Lower lobe of right lung (tissue), 2 donors: Measurements from ENCODE around the gene LTBP1. TPM values are rescaled to one million over a fixed set of nuclear protein-coding genes. Genes with fewer than 3 reads are reported as not detected.

Source experiments
- ATAC-seq, 2 donors: fragments of 200-7000 bp; cut with Tn5 transposase; one replicate each; pipeline ENCODE4 v1.9.1; 2020 to 2022; ENCODE audit warnings: mild to moderate bottlenecking in 2 of 2, moderate library complexity in 2 of 2
- DNase-seq: peaks from one replicate; pipeline ENCODE4 v3.0.0-alpha.2; 2020
- H3K27ac ChIP-seq: fragments of 200-600 bp; one replicate; pipeline ENCODE4 v1.8.0; 2022
- H3K27me3 ChIP-seq: fragments of 200-600 bp; one replicate; pipeline ENCODE4 v1.8.0; 2022; ENCODE audit warnings: low read depth
- H3K36me3 ChIP-seq: fragments of 200-600 bp; one replicate; pipeline ENCODE4 v1.8.0; 2022; ENCODE audit warnings: mild to moderate bottlenecking
- H3K4me1 ChIP-seq: fragments of 200-600 bp; one replicate; pipeline ENCODE4 v1.8.0; 2022
- H3K4me3 ChIP-seq: fragments of 200-600 bp; one replicate; pipeline ENCODE4 v1.8.0; 2022; ENCODE audit warnings: mild to moderate bottlenecking
- H3K9me3 ChIP-seq: fragments of 200-600 bp; one replicate; pipeline ENCODE4 v1.8.0; 2022
- CTCF ChIP-seq: fragments of 200-600 bp; IDR thresholded peaks from one replicate; pipeline ENCODE4 v1.8.0; 2022; ENCODE audit warnings: antibody characterized with exemption, mild to moderate bottlenecking
- intact Hi-C: fragments of 100-400 bp; cut with DNase I; formaldehyde crosslinking; loops from one replicate; pipeline ENCODE4 v1.11.0; 2022
- total RNA-seq: library from RNA; stranded (reverse); fragmentation: NEBNext Ultra II Directional; extraction: Animal tissue kit (Norgen Biotek cat#: 25700); gene quantifications from one replicate; pipeline ENCODE4 v1.2.1, GENCODE V29; 2021
- donor health status: DM: no; HTN: yes; CAD: no; lungs with severe emphysema.

Gene LTBP1
- total RNA-seq, 1 donor from 2014 or later, result 34.7 TPM

- Histone ChIP-seq H3K4me1 (no peaks in the 10 kb centered on the region), H3K9me3 (no peaks in the 10 kb centered on the region), H3K36me3 (no peaks in the 10 kb centered on the region), H3K27me3 (no peaks in the 10 kb centered on the region), H3K27ac (no peak overlapping the region), H3K4me3 (no peak overlapping the region)
- DNase-seq (no peak), ATAC-seq (no peak)
- intact Hi-C loops, result no loop called here
- TF ChIP-seq CTCF, result no peak
These were observed 231.5 kb downstream of the LTBP1 start for GRCh38 chr2:33178209-33178608.

- Histone ChIP-seq H3K36me3 (no peaks in the 10 kb centered on the region), H3K9me3 (no peaks in the 10 kb centered on the region), H3K27ac (no peak overlapping the region), H3K27me3 (no peaks in the 10 kb centered on the region), H3K4me3 (no peak overlapping the region), H3K4me1 (no peaks in the 10 kb centered on the region)
- TF ChIP-seq CTCF, result no peak
- intact Hi-C loops, result no loop called here
- ATAC-seq (no peak), DNase-seq (no peak)
These were observed 234.2 kb downstream of the LTBP1 start for GRCh38 chr2:33180915-33181314.

- intact Hi-C loops, result no loop called here
- Histone ChIP-seq H3K4me1 (no peaks in the 10 kb centered on the region), H3K9me3 (no peaks in the 10 kb centered on the region), H3K36me3 (no peaks in the 10 kb centered on the region), H3K4me3 (no peak overlapping the region), H3K27ac (no peak overlapping the region), H3K27me3 (no peaks in the 10 kb centered on the region)
- TF ChIP-seq CTCF, result no peak
- DNase-seq, result no peak
- ATAC-seq, result no peak
These were observed 234.7 kb downstream of the LTBP1 start for GRCh38 chr2:33181466-33181865.

- no peak for TF ChIP-seq CTCF
- H3K36me3 ChIP-seq, result peaks cover 5% of the 10 kb centered on the region
- H3K9me3 ChIP-seq, result no peaks in the 10 kb centered on the region
- no peak for DNase-seq
- H3K27me3 ChIP-seq, result no peaks in the 10 kb centered on the region
- no peak overlapping the region for H3K4me3 ChIP-seq
- intact Hi-C loops, result no loop called here
- no peaks in the 10 kb centered on the region for H3K4me1 ChIP-seq
- no peak for ATAC-seq
- no peak overlapping the region for H3K27ac ChIP-seq
These were observed 237.3 kb downstream of the LTBP1 start for GRCh38 chr2:33184041-33184440.

DNA sequence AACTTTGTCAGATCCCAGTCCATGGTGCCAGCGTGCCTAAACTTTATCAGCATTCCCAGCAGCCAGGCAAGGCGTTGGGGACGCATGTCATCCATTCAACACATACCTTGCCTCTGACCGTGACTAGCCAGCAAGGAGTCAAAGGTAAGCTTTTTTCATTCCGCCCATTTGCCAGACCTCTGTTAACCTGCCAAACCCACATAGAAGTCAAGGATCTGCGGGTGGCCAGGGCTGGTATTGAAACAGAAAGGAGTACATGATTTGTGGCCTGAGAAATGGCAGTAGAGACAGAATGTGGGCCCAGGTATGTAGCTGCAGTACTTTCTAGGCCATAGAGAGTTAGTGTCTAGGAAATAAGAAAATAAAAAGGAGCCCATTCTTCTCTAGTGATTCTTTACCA lies 240.2 kb downstream of the LTBP1 start:
- H3K27me3 ChIP-seq, result no peaks in the 10 kb centered on the region
- no peaks in the 10 kb centered on the region for H3K9me3 ChIP-seq
- ATAC-seq (no peak), DNase-seq (no peak)
- intact Hi-C loops, result no loop called here
- no peaks in the 10 kb centered on the region for H3K4me1 ChIP-seq
- no peak overlapping the region for H3K27ac ChIP-seq
- H3K36me3 ChIP-seq, result peaks cover 5% of the 10 kb centered on the region
- no peak overlapping the region for H3K4me3 ChIP-seq
- TF ChIP-seq CTCF, result no peak

GRCh38 chr2:33188799-33189198 lies 242.0 kb downstream of the LTBP1 start:
- intact Hi-C loops, result no loop called here

More at GRCh38 chr2:33188799-33189198, 242.0 kb downstream of the LTBP1 start:
- DNase-seq, result no peak
- ATAC-seq, result no peak
- Histone ChIP-seq H3K27ac (no peak overlapping the region), H3K4me1 (no peaks in the 10 kb centered on the region), H3K27me3 (no peaks in the 10 kb centered on the region), H3K4me3 (no peak overlapping the region), H3K9me3 (no peaks in the 10 kb centered on the region), H3K36me3 (peaks cover 5% of the 10 kb centered on the region)
- no peak for TF ChIP-seq CTCF
